ENCODE measurements around the gene GUCY1B1. TPM values are rescaled to one million over a fixed set of nuclear protein-coding genes. Genes with fewer than 3 reads are reported as not detected.

Gene GUCY1B1
- total RNA-seq, 2 experiments from 2014 or later: not detected

- H3K27ac ChIP-seq (ENCODE audit: low read depth, low read length, poor library complexity, severe bottlenecking): no peak overlapping the region
- no peak overlapping the region for H3K4me3 ChIP-seq (ENCODE audit: low read depth, low read length, poor library complexity, severe bottlenecking)
- H3K9me3 ChIP-seq (ENCODE audit: low read length): no peaks in the 10 kb centered on the region
- CTCF ChIA-PET (ENCODE audit: unreplicated experiment): no interaction called here
- H3K79me2 ChIP-seq (ENCODE audit: insufficient read depth, low read depth, low read length): no peaks in the 10 kb centered on the region
- no peaks in the 10 kb centered on the region for H3K4me1 ChIP-seq (ENCODE audit: insufficient read depth, low read length, poor library complexity, severe bottlenecking)
- BruUV-seq (replicated peaks): no TSS peak
- DNase-seq (ENCODE audit: low spot score): no peak
- TF ChIP-seq EZH2phosphoT487 (IDR thresholded peaks at IDR 0.05; ENCODE audit: borderline replicate concordance, low read depth, low read length): no peak
- TF ChIP-seq, protein P1, sequence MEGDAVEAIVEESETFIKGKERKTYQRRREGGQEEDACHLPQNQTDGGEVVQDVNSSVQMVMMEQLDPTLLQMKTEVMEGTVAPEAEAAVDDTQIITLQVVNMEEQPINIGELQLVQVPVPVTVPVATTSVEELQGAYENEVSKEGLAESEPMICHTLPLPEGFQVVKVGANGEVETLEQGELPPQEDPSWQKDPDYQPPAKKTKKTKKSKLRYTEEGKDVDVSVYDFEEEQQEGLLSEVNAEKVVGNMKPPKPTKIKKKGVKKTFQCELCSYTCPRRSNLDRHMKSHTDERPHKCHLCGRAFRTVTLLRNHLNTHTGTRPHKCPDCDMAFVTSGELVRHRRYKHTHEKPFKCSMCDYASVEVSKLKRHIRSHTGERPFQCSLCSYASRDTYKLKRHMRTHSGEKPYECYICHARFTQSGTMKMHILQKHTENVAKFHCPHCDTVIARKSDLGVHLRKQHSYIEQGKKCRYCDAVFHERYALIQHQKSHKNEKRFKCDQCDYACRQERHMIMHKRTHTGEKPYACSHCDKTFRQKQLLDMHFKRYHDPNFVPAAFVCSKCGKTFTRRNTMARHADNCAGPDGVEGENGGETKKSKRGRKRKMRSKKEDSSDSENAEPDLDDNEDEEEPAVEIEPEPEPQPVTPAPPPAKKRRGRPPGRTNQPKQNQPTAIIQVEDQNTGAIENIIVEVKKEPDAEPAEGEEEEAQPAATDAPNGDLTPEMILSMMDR (conservative IDR thresholded peaks at IDR 0.05; ENCODE audit: low read length): no peak
- POLR2A ChIA-PET: no interaction called here
- H3K9me2 ChIP-seq (ENCODE audit: insufficient read depth, low read length): no peaks in the 10 kb centered on the region
- no peaks in the 10 kb centered on the region for H4K20me1 ChIP-seq (ENCODE audit: insufficient read depth, low read length)
- intact Hi-C loops (cut with micrococcal nuclease; ENCODE audit: unreplicated experiment): no loop called here
- no peak overlapping the region for H2AFZ ChIP-seq (ENCODE audit: low read length)
- no peaks in the 10 kb centered on the region for H3K36me3 ChIP-seq (ENCODE audit: insufficient read depth, low read length)
- H3K4me2 ChIP-seq (ENCODE audit: low read length): no peak overlapping the region
Measured at GRCh38 chr4:155799116-155799793, 40.4 kb downstream of the GUCY1B1 start.

DNA sequence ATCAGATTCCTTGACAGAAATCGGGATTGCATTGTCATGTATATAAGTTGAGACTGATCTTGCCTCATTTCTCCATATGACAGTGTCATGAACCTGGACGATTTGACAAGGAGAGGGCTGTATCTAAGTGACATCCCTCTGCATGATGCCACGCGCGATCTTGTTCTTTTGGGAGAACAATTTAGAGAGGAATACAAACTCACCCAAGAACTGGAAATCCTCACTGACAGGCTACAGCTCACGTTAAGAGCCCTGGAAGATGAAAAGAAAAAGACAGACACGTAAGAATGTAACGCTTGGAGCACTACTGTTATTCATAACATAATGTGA lies 40.9 kb downstream of the GUCY1B1 start:
- H4K20me1 ChIP-seq (ENCODE audit: insufficient read depth, low read length): no peaks in the 10 kb centered on the region
- H3K9me2 ChIP-seq (ENCODE audit: insufficient read depth, low read length): no peaks in the 10 kb centered on the region
- no peak overlapping the region for H3K4me2 ChIP-seq (ENCODE audit: low read length)
- POLR2A ChIA-PET: no interaction called here
- no peaks in the 10 kb centered on the region for H3K79me2 ChIP-seq (ENCODE audit: insufficient read depth, low read depth, low read length)
- H3K9me3 ChIP-seq (ENCODE audit: low read length): no peaks in the 10 kb centered on the region
- CTCF ChIA-PET (ENCODE audit: unreplicated experiment): no interaction called here
- H3K27ac ChIP-seq (ENCODE audit: low read depth, low read length, poor library complexity, severe bottlenecking): no peak overlapping the region
- H3K4me3 ChIP-seq (ENCODE audit: low read depth, low read length, poor library complexity, severe bottlenecking): no peak overlapping the region
- TF ChIP-seq, protein P1 (conservative IDR thresholded peaks at IDR 0.05; ENCODE audit: low read length): no peak
- TF ChIP-seq EZH2phosphoT487 (IDR thresholded peaks at IDR 0.05; ENCODE audit: borderline replicate concordance, low read depth, low read length): no peak
- H3K36me3 ChIP-seq (ENCODE audit: insufficient read depth, low read length): no peaks in the 10 kb centered on the region
- H3K4me1 ChIP-seq (ENCODE audit: insufficient read depth, low read length, poor library complexity, severe bottlenecking): no peaks in the 10 kb centered on the region
- H2AFZ ChIP-seq (ENCODE audit: low read length): no peak overlapping the region
- no TSS peak for BruUV-seq (replicated peaks)
- no peak for DNase-seq (ENCODE audit: low spot score)
- intact Hi-C loops (cut with micrococcal nuclease; ENCODE audit: unreplicated experiment): no loop called here

GRCh38 chr4:155800685-155801343 lies 42.0 kb downstream of the GUCY1B1 start:
- H3K4me1 ChIP-seq (ENCODE audit: insufficient read depth, low read length, poor library complexity, severe bottlenecking): no peaks in the 10 kb centered on the region
- POLR2A ChIA-PET: interaction anchor here (0.8 to 0.9 kb wide), 2 partner anchors 8 to 114 kb away, joined by 3 to 4 read pairs; no protein-coding TSS in a partner anchor
- CTCF ChIA-PET (ENCODE audit: unreplicated experiment): no interaction called here

More at GRCh38 chr4:155800685-155801343, 42.0 kb downstream of the GUCY1B1 start:
- intact Hi-C loops (cut with micrococcal nuclease; ENCODE audit: unreplicated experiment): no loop called here
- H2AFZ ChIP-seq (ENCODE audit: low read length): no peak overlapping the region
- no TSS peak for BruUV-seq (replicated peaks)
- no peak overlapping the region for H3K4me3 ChIP-seq (ENCODE audit: low read depth, low read length, poor library complexity, severe bottlenecking)
- H3K9me3 ChIP-seq (ENCODE audit: low read length): no peaks in the 10 kb centered on the region
- no peaks in the 10 kb centered on the region for H3K36me3 ChIP-seq (ENCODE audit: insufficient read depth, low read length)
- H3K79me2 ChIP-seq (ENCODE audit: insufficient read depth, low read depth, low read length): no peaks in the 10 kb centered on the region
- DNase-seq (ENCODE audit: low spot score): no peak
- no peaks in the 10 kb centered on the region for H4K20me1 ChIP-seq (ENCODE audit: insufficient read depth, low read length)
- H3K27ac ChIP-seq (ENCODE audit: low read depth, low read length, poor library complexity, severe bottlenecking): no peak overlapping the region
- H3K4me2 ChIP-seq (ENCODE audit: low read length): no peak overlapping the region
- H3K9me2 ChIP-seq (ENCODE audit: insufficient read depth, low read length): no peaks in the 10 kb centered on the region
- TF ChIP-seq, protein P1 (conservative IDR thresholded peaks at IDR 0.05; ENCODE audit: low read length): no peak
- TF ChIP-seq EZH2phosphoT487 (IDR thresholded peaks at IDR 0.05; ENCODE audit: borderline replicate concordance, low read depth, low read length): no peak

Data from OCI-LY7 (cell line).